Prostate gland (tissue), 2 donors: ENCODE results near the gene SLC25A13. TPM values are rescaled to one million over a fixed set of nuclear protein-coding genes. Genes with fewer than 3 reads are reported as not detected.

Source experiments
- DNase-seq: peaks from one replicate; pipeline ENCODE4 v3.0.0-alpha.2; 2019; ENCODE audit warnings: low spot score
- H3K27ac ChIP-seq, 2 donors: fragments of 200-600 bp; sonication (generic); 2 replicates each; pipeline ENCODE4 v1.5.1; 2017 to 2019
- H3K27me3 ChIP-seq: fragments of 200-600 bp; sonication (generic); replicated peaks from 2 replicates; pipeline ENCODE4 v1.5.1; 2019; ENCODE audit not compliant: insufficient read depth
- H3K36me3 ChIP-seq, 2 donors: fragments of 200-600 bp; sonication (generic); 1 replicate in 1 of 2; 2 replicates in 1 of 2; pipeline versions ENCODE4 v1.5.1 to v1.8.1; 2017 to 2019
- H3K4me1 ChIP-seq: fragments of 200-600 bp; sonication (generic); replicated peaks from 2 replicates; pipeline ENCODE4 v1.5.1; 2019
- H3K4me3 ChIP-seq, 2 donors: fragments of 200-600 bp; sonication (generic); 2 replicates each; pipeline ENCODE4 v1.5.1; 2017 to 2019
- H3K9me3 ChIP-seq: fragments of 200-600 bp; sonication (generic); 2 replicates; pipeline ENCODE4 v1.5.1; 2017
- CTCF ChIP-seq, 4 experiments: fragments of 200-600 bp in 2 of 4; fragments of 450-650 bp in 2 of 4; sonication (generic) in 2 of 4; IDR thresholded peaks; 1 replicate in 3 of 4; 2 replicates in 1 of 4; pipeline ENCODE4 v1.5.1; 2016 to 2019; ENCODE audit warnings: antibody characterized with exemption in 4 of 4, mild to moderate bottlenecking in 2 of 4, moderate library complexity in 2 of 4
- POLR2A ChIP-seq: fragments of 450-650 bp; IDR thresholded peaks from one replicate; pipeline ENCODE4 v1.6.1; 2016; ENCODE audit warnings: antibody characterized with exemption, mild to moderate bottlenecking
- POLR2AphosphoS5 ChIP-seq: sonication (generic); formaldehyde crosslinking; IDR thresholded peaks from one replicate; pipeline ENCODE4 v1.6.1; 2017; ENCODE audit warnings: antibody characterized with exemption
- WGBS: methylation state at CpG from one replicate; pipeline ENCODE4 v1.1.5; 2018; 5-methylcytosine and 5-hydroxymethylcytosine counted together
- intact Hi-C: fragments of 100-400 bp; cut with DNase I; formaldehyde crosslinking; loops from one replicate; pipeline ENCODE4 v1.14.2; 2022
- total RNA-seq, 2 donors: library from RNA; depleted of rRNA; stranded (reverse); fragments of >200 nt; gene quantifications; one replicate each; pipeline ENCODE4 v1.1.0, GENCODE V29; 2016

SLC25A13 gene
- total RNA-seq, 2 donors from 2014 or later, result 14.4 to 41.6 TPM

DNA sequence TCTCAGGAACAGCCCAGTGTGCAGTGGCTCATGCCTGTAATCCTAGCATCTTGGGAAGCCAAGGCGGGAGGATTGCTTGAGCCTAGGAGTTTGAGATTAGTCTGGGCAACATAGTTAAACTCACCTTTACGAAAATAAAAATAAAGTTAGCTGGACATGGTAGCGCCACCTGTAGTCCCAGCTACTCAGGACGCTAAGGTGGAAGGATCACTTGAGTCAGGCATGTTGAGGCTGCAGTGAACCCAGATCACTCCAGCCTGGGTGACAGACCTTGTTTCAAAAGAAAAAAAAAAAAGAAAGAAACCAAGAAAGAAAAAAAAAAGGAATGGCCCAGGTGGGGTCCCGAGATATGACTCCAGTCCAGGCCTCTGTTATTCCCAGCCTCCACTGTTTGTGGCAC lies 96.6 kb downstream of the SLC25A13 start:
- Histone ChIP-seq H3K36me3 (no peaks in the 10 kb centered on the region), H3K27ac (no peak overlapping the region), H3K9me3 (no peaks in the 10 kb centered on the region), H3K4me3 (no peak overlapping the region), H3K27me3 (no peaks in the 10 kb centered on the region), H3K4me1 (no peaks in the 10 kb centered on the region)
- WGBS, result 96% methylated on average over 5 of the region's 5 CpGs
- no peak for TF ChIP-seq POLR2A
- DNase-seq, result no peak
- intact Hi-C loops, result no loop called here

- intact Hi-C loops, result no loop called here
- 100% methylated on average over 1 of the region's 1 CpG for WGBS
- Histone ChIP-seq H3K4me1 (no peaks in the 10 kb centered on the region), H3K36me3 (no peaks in the 10 kb centered on the region), H3K27ac (no peak overlapping the region), H3K4me3 (no peak overlapping the region), H3K9me3 (no peaks in the 10 kb centered on the region), H3K27me3 (no peaks in the 10 kb centered on the region)
- no peak for DNase-seq
- TF ChIP-seq CTCF (IDR thresholded peaks at IDR 0.05) (no peak), POLR2AphosphoS5 (no peak), POLR2A (no peak)
Measured at GRCh38 chr7:96224685-96225084, 97.2 kb downstream of the SLC25A13 start.

DNA sequence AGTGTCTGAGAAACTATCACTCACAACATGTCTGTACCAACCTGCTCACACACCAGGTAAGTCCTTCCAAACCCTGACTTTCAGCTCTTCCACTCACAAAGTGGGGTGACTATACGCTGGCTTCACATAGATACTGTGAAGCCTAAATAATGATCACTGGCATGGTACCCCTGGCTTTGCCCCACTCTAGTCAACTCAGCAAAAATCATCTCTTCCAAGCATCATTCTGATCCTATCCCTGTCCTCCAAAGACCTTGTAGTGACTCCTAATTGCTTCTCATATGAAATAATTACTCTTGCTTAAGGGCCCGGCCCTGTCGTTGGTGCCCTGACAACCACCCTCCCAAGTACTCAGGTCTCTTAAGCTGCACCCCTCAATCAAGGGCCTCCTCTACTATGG lies 97.8 kb downstream of the SLC25A13 start:
- Histone ChIP-seq H3K9me3 (no peaks in the 10 kb centered on the region), H3K36me3 (no peaks in the 10 kb centered on the region), H3K4me1 (no peaks in the 10 kb centered on the region), H3K27me3 (no peaks in the 10 kb centered on the region), H3K4me3 (no peak overlapping the region), H3K27ac (no peak overlapping the region)
- TF ChIP-seq CTCF (IDR thresholded peaks at IDR 0.05) (no peak), POLR2A (no peak), POLR2AphosphoS5 (no peak)
- WGBS, result 96% methylated on average over 3 of the region's 3 CpGs
- DNase-seq, result no peak
- intact Hi-C loops, result no loop called here

DNA sequence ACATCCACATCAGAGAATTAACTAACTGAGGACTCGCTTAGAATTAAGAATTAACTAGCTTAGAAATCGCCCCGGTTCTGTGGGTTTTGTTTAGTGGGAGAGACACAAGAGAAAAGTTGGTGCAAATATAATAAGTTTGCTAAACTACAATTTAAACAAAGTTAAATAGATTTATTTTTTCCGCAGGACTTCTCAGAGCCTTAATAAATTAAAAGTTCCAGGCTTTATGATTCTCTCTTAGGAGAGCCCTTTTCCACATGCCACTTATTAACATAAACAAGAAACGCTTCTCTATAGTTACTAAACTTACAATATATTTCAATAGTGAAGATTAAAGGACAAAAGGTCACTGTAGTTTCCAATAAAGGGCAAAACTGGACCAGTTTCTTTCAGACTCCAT lies 100.0 kb downstream of the SLC25A13 start:
- no peak for TF ChIP-seq POLR2A
- TF ChIP-seq CTCF (IDR thresholded peaks at IDR 0.05), result no peak
- TF ChIP-seq POLR2AphosphoS5, result no peak
- Histone ChIP-seq H3K4me3 (no peak overlapping the region), H3K4me1 (no peaks in the 10 kb centered on the region), H3K9me3 (no peaks in the 10 kb centered on the region), H3K27ac (no peak overlapping the region), H3K27me3 (no peaks in the 10 kb centered on the region), H3K36me3 (no peaks in the 10 kb centered on the region)
- 98% methylated on average over 5 of the region's 5 CpGs for WGBS
- intact Hi-C loops, result no loop called here
- no peak for DNase-seq

GRCh38 chr7:96219378-96220130 lies 102.3 kb downstream of the SLC25A13 start:
- 83% methylated on average over 1 of the region's 1 CpG for WGBS
- H3K36me3 ChIP-seq, result no peaks in the 10 kb centered on the region
- intact Hi-C loops, result no loop called here
- DNase-seq, result no peak
- H3K27ac ChIP-seq, result no peak overlapping the region
- no peaks in the 10 kb centered on the region for H3K27me3 ChIP-seq
- no peak overlapping the region for H3K4me3 ChIP-seq
- H3K9me3 ChIP-seq, result no peaks in the 10 kb centered on the region
- TF ChIP-seq POLR2A (no peak), CTCF (IDR thresholded peaks at IDR 0.05) (no peak), POLR2AphosphoS5 (no peak)
- H3K4me1 ChIP-seq, result no peaks in the 10 kb centered on the region
